ENCODE measurements around the gene ACYP1.

DNA sequence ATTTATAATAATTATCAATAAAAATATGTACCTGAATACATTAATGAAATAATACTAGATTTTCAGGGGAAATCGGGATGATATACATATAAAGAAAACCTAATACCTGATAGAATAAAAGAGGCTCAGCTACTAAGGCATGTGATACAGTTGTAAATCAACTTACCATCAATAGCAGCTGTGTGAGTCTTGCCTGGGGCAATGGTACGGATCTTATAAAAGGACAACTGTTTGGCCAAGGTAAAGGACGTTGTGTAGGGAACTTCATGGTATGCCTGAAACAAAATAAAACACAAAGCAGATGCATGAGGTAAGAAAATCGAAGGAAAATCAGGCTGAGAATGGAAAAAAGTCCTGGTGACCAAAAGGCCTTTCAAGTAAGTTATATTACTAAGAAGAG lies 37.7 kb upstream of the ACYP1 start:
- no peak for TF ChIP-seq CTCF (IDR thresholded peaks at IDR 0.05; ENCODE audit: low read depth, low read length)
- TF ChIP-seq MAX (IDR thresholded peaks at IDR 0.05; ENCODE audit: low read depth, low read length) = no peak
